DMS153 (cell line): Measurements from ENCODE around the gene GRAP.
"Not testable (repeated sequence)": the region's sequence is repeated elsewhere in the genome, so short reads cannot be mapped to it uniquely, and the experiment has no call there.

Experiments
- DNase-seq: peaks from one replicate; lab custom pipeline; 2025; lab: John Stamatoyannopoulos, UW

The GRAP gene

GRCh38 chr17:19042369-19042768 is 4.4 kb downstream of the GRAP start:
- not testable (repeated sequence) for DNase-seq

- DNase-seq: not testable (repeated sequence)
These were observed 4.9 kb downstream of the GRAP start for GRCh38 chr17:19041871-19042270.

GRCh38 chr17:19040350-19040749 is 6.4 kb downstream of the GRAP start:
- DNase-seq: not testable (repeated sequence)

- not testable (repeated sequence) for DNase-seq
These were observed 8.0 kb downstream of the GRAP start for GRCh38 chr17:19038730-19039129.

- DNase-seq: not testable (repeated sequence)
These were observed 8.8 kb downstream of the GRAP start for GRCh38 chr17:19038007-19038406.

GRCh38 chr17:19037547-19037946 is 9.2 kb downstream of the GRAP start:
- not testable (repeated sequence) for DNase-seq

GRCh38 chr17:19036186-19036585 is 10.6 kb downstream of the GRAP start:
- not testable (repeated sequence) for DNase-seq

- DNase-seq: not testable (repeated sequence)
These were observed 14.3 kb downstream of the GRAP start for GRCh38 chr17:19032377-19032988.

- not testable (repeated sequence) for DNase-seq
These were observed 15.0 kb downstream of the GRAP start for GRCh38 chr17:19031729-19032128.

- DNase-seq: not testable (repeated sequence)
These were observed 15.8 kb downstream of the GRAP start for GRCh38 chr17:19030771-19031449.

GRCh38 chr17:19029740-19030139 is 17.0 kb downstream of the GRAP start:
- DNase-seq: not testable (repeated sequence)

GRCh38 chr17:19028671-19029070 is 18.1 kb downstream of the GRAP start:
- DNase-seq: not testable (repeated sequence)

- DNase-seq: no peak
These were observed 22.4 kb downstream of the GRAP start for GRCh38 chr17:19024101-19025078.

- DNase-seq: no peak
These were observed 23.4 kb downstream of the GRAP start for GRCh38 chr17:19023209-19023999.

- DNase-seq: no peak
These were observed 24.0 kb downstream of the GRAP start for GRCh38 chr17:19022747-19023146.

GRCh38 chr17:19022128-19022527 is 24.6 kb downstream of the GRAP start:
- DNase-seq: no peak

GRCh38 chr17:19021622-19022083 is 25.1 kb downstream of the GRAP start:
- DNase-seq: no peak

GRCh38 chr17:19021011-19021621 is 25.6 kb downstream of the GRAP start:
- not testable (repeated sequence) for DNase-seq

- DNase-seq: no peak
These were observed 26.7 kb downstream of the GRAP start for GRCh38 chr17:19020016-19020415.

- DNase-seq: no peak
These were observed 27.5 kb downstream of the GRAP start for GRCh38 chr17:19019041-19019941.
